Esophagus squamous epithelium (tissue), 4 donors: ENCODE data around the gene SLC35E1.

Source experiments
- CTCF ChIP-seq, 6 experiments: fragments of 450-650 bp in 4 of 6; fragments of 200-600 bp in 2 of 6; sonication (generic) in 2 of 6; IDR thresholded peaks; one replicate each; pipeline ENCODE4 v1.5.1; 2016 to 2019; ENCODE audit warnings: antibody characterized with exemption in 6 of 6, mild to moderate bottlenecking in 4 of 6, moderate library complexity in 4 of 6
- POLR2A ChIP-seq, 4 donors: fragments of 450-650 bp; IDR thresholded peaks; one replicate each; pipeline ENCODE4 v1.6.1; 2017; ENCODE audit warnings: antibody characterized with exemption in 4 of 4, mild to moderate bottlenecking in 4 of 4, moderate library complexity in 3 of 4

- TF ChIP-seq CTCF (IDR thresholded peaks at IDR 0.05): no peak
- no peak for TF ChIP-seq POLR2A (IDR thresholded peaks at IDR 0.05)
These were observed 53.6 kb downstream of the SLC35E1 start for GRCh38 chr19:16518483-16519229.
